Stimulated activated naive CD4-positive, alpha-beta T cell treated with Interleukin-2 at 50 U/mL for 16 hours (primary cell): Measurements from ENCODE around the gene EIF2AK3.
"Not testable (repeated sequence)": the region's sequence is repeated elsewhere in the genome, so short reads cannot be mapped to it uniquely, and the experiment has no call there.

Source experiments
- DNase-seq: peaks from one replicate; lab custom pipeline; 2025; lab: John Stamatoyannopoulos, UW

Gene EIF2AK3

GRCh38 chr2:88627055-88627855, at the start of gene EIF2AK3:
Gene EIF2AK3, minus strand, starts transcription at chr2:88627464. Its CDS starts 190 bp downstream, at chr2:88627274.
- peak; percentile 99 for DNase-seq

- no peak for DNase-seq
These were observed 46.1 kb upstream of the EIF2AK3 start for GRCh38 chr2:88673363-88673762.

GRCh38 chr2:88671786-88672427, 44.6 kb upstream of the EIF2AK3 start:
- DNase-seq = no peak

- peak; percentile 4 for DNase-seq
These were observed 42.4 kb upstream of the EIF2AK3 start for GRCh38 chr2:88669482-88670214.

GRCh38 chr2:88668862-88669261, 41.6 kb upstream of the EIF2AK3 start:
- DNase-seq = no peak

- no peak for DNase-seq
These were observed 40.0 kb upstream of the EIF2AK3 start for GRCh38 chr2:88667219-88667618.

GRCh38 chr2:88666576-88666975, 39.3 kb upstream of the EIF2AK3 start:
- DNase-seq = no peak

- DNase-seq = no peak
These were observed 33.4 kb upstream of the EIF2AK3 start for GRCh38 chr2:88660622-88661021.

- no peak for DNase-seq
These were observed 32.3 kb upstream of the EIF2AK3 start for GRCh38 chr2:88659538-88659915.

- DNase-seq = no peak
These were observed 31.7 kb upstream of the EIF2AK3 start for GRCh38 chr2:88658881-88659537.

- no peak for DNase-seq
These were observed 31.1 kb upstream of the EIF2AK3 start for GRCh38 chr2:88658326-88658725.

- DNase-seq = no peak
These were observed 29.9 kb upstream of the EIF2AK3 start for GRCh38 chr2:88657131-88657530.

GRCh38 chr2:88656690-88657089, 29.4 kb upstream of the EIF2AK3 start:
- no peak for DNase-seq

- DNase-seq = no peak
These were observed 27.4 kb upstream of the EIF2AK3 start for GRCh38 chr2:88654714-88655113.

- DNase-seq = no peak
These were observed 24.4 kb upstream of the EIF2AK3 start for GRCh38 chr2:88651646-88652045.

GRCh38 chr2:88645291-88645882, 18.1 kb upstream of the EIF2AK3 start:
- DNase-seq = not testable (repeated sequence)

- DNase-seq = no peak
These were observed 15.0 kb upstream of the EIF2AK3 start for GRCh38 chr2:88642278-88642677.

- DNase-seq = no peak
These were observed 14.1 kb upstream of the EIF2AK3 start for GRCh38 chr2:88641330-88641729.

- DNase-seq = no peak
These were observed 12.6 kb upstream of the EIF2AK3 start for GRCh38 chr2:88639865-88640264.

GRCh38 chr2:88638743-88639142, 11.5 kb upstream of the EIF2AK3 start:
- no peak for DNase-seq

GRCh38 chr2:88638123-88638650, 10.9 kb upstream of the EIF2AK3 start:
- DNase-seq = no peak

- no peak for DNase-seq
These were observed 10.2 kb upstream of the EIF2AK3 start for GRCh38 chr2:88637464-88637863.
